HG03025 (cell line): Measurements from ENCODE around the gene PCDHA13.
"Not testable (repeated sequence)": the region's sequence is repeated elsewhere in the genome, so short reads cannot be mapped to it uniquely, and the experiment has no call there.

Source experiments
- ATAC-seq: cut with Tn5 transposase; IDR thresholded peaks from one replicate; pipeline ENCODE4 v1.9.1; 2021; ENCODE audit warnings: mild to moderate bottlenecking, moderate library complexity; ENCODE audit not compliant: unreplicated experiment, low FRiP score

The PCDHA13 gene

GRCh38 chr5:140881889-140882590 is at the start of gene PCDHA13:
PCDHA13 (plus strand) TSS chr5:140882124; CDS start chr5:140882269, 145 bp downstream.
- ATAC-seq: no peak

- no peak for ATAC-seq
Measured at GRCh38 chr5:140833993-140834392, 47.9 kb upstream of the PCDHA13 start, which contains the start of gene PCDHA7. PCDHA7 (plus strand) TSS chr5:140834269; CDS start chr5:140834384, 115 bp downstream.

GRCh38 chr5:140834439-140835008 is 47.4 kb upstream of the PCDHA13 start:
- ATAC-seq: not testable (repeated sequence)

- ATAC-seq: no peak
Measured at GRCh38 chr5:140835622-140836510, 46.1 kb upstream of the PCDHA13 start.

- no peak for ATAC-seq
Measured at GRCh38 chr5:140840978-140841962, 40.7 kb upstream of the PCDHA13 start, which contains the start of gene PCDHA8. PCDHA8 (plus strand) TSS chr5:140841187; CDS start chr5:140841322, 135 bp downstream.

GRCh38 chr5:140842798-140843733 is 38.9 kb upstream of the PCDHA13 start:
- no peak for ATAC-seq

- ATAC-seq: not testable (repeated sequence)
Measured at GRCh38 chr5:140848139-140849102, 33.5 kb upstream of the PCDHA13 start, which contains the start of gene PCDHA9. PCDHA9 (plus strand) TSS chr5:140848382; CDS start chr5:140848496, 114 bp downstream.

- not testable (repeated sequence) for ATAC-seq
Measured at GRCh38 chr5:140849831-140850634, 31.9 kb upstream of the PCDHA13 start.

GRCh38 chr5:140855772-140856674 is 25.9 kb upstream of the PCDHA13 start, which contains the start of gene PCDHA10:
PCDHA10 (plus strand) TSS chr5:140855897; CDS start chr5:140856049, 152 bp downstream.
- ATAC-seq: no peak

- no peak for ATAC-seq
Measured at GRCh38 chr5:140857177-140857986, 24.5 kb upstream of the PCDHA13 start.

- ATAC-seq: no peak
Measured at GRCh38 chr5:140857987-140858240, 24.0 kb upstream of the PCDHA13 start.

GRCh38 chr5:140862441-140863295 is 19.3 kb upstream of the PCDHA13 start:
- ATAC-seq: no peak

GRCh38 chr5:140868721-140869554 is 13.0 kb upstream of the PCDHA13 start, which contains the start of gene PCDHA11:
PCDHA11 (plus strand) TSS chr5:140868957; CDS start chr5:140869104, 147 bp downstream.
- no peak for ATAC-seq
